Keratinocyte (primary cell): ENCODE data around the gene C12orf60.

ENCODE experiments used
- CTCF ChIP-seq, 3 experiments: IDR thresholded peaks in 1 of 3; conservative IDR thresholded peaks in 1 of 3; optimal IDR thresholded peaks in 1 of 3; 2 replicates in 2 of 3; 3 replicates in 1 of 3; pipeline versions ENCODE3 to v1.5.1; 2011; ENCODE audit warnings: low read length in 3 of 3, mild to moderate bottlenecking in 3 of 3, moderate library complexity in 2 of 3, control low read depth in 1 of 3, inconsistent platforms in 1 of 3; ENCODE audit not compliant: insufficient read depth in 2 of 3; ENCODE audit errors: extremely low read depth in 1 of 3
- EZH2 ChIP-seq: IDR thresholded peaks from one replicate; pipeline ENCODE4 v1.6.1; 2012; ENCODE audit warnings: inconsistent platforms, mild to moderate bottlenecking, low read length, moderate library complexity

- no peak for TF ChIP-seq CTCF (optimal IDR thresholded peaks at IDR 0.05 in 1 of 3, IDR thresholded peaks at IDR 0.05 in 1 of 3, conservative IDR thresholded peaks at IDR 0.05 in 1 of 3; ENCODE audit: extremely low read depth in 1 of 3, insufficient read depth in 2 of 3, low read length in 3 of 3)
- TF ChIP-seq EZH2: no peak
These were observed 68.4 kb downstream of the C12orf60 start for GRCh38 chr12:14871886-14872285.
